ENCODE results near the gene SYT2. TPM values are rescaled to one million over a fixed set of nuclear protein-coding genes. Genes with fewer than 3 reads are reported as not detected.
"Not testable (repeated sequence)": the region's sequence is repeated elsewhere in the genome, so short reads cannot be mapped to it uniquely, and the experiment has no call there.

Gene SYT2
- polyA plus RNA-seq, 12 donors = 0.19 to 2.7 (median 0.44) TPM; not detected in 1

DNA sequence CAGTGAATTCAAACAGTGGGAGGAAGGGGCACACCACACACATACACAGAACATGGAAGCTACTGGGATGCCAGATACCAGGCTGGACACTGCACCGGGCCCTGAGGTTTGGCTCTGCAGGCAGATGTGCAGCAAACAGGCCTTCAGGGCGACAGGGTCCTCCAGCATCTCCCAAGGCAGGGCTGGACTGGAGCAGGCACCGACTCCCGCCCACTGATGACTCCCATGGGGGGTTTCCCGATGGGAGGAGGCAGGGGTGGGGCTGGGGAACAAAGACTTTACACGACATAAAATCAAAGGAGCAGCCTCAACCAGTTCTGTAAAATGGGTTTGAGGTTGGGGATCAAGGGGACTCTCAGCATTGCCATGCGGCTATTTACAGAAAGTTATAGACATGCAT, 118.1 kb downstream of the SYT2 start:
- DNase-seq = no peak

GRCh38 chr1:202591515-202591914, 118.7 kb downstream of the SYT2 start:
- no peak for DNase-seq

GRCh38 chr1:202590975-202591411, 119.3 kb downstream of the SYT2 start:
- DNase-seq = no peak

- no peak for DNase-seq
Observed at GRCh38 chr1:202590126-202590525, 120.1 kb downstream of the SYT2 start.

DNA sequence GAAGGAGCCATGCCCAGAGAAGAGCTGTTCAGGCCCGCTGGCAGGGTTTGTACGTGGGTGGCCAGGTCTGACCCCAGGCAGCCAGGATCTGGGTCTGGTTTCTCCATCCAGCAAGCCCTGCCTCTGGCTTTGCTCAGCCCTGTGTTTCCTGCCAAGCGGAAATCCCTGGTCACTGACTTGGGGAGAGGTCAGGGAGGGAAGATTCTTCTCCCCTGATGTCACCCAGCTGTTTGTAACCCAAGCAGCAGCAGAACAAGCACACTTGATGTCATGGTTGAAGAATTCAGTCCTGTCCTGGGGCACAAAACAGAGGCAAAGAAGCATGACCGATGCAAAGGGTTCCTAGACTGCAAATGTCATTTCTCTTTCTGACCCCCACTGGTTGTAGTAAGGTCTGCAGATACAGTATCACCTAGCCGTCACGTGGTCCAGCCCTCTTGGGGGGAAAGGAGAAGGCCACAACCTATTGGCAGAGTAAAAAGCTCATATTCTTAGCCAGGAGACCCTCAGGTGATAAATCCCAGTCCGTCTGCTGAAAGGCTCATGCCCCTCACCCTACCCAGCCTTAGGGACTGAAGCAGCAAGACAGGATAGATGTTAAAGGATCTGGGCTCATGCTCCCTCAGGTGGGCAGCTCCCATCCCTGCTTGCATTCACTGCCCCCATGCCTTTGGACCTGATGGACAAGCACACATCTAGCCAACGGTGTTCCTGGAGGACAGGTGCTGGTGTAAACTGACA, 120.9 kb downstream of the SYT2 start:
- DNase-seq = peak; percentile 92

GRCh38 chr1:202588503-202589189, 121.6 kb downstream of the SYT2 start:
- DNase-seq = no peak

DNA sequence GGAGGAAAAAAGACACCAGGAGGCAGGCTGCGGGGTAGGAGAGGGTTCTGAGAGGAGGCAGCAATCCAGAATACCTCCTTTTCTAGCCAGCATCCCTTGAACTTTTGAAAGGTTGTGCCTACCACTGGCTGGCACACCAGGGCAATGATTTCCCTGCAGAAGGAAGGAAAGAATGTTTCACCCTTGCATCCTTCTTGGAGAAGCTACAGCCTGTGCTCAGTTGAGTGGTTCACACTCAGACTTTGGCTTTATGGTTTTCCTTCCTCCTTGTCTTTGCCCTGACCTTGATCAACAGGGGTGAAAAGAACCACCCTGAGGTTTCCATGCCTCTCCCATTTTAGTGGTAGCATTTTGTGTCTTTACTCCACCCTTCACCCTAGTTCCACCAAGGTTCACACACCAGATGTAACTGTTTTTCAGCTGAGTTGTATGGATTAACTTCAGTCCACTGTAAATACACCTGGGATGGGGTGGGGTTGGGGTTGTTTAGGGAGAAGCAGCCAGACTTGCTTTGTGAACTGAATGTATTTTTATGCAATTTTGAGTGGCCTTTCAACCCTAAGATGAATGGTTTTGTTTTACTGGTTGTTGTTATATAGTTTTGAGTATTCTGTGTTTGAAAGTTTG, 122.3 kb downstream of the SYT2 start:
- DNase-seq = peak; percentile 51

- DNase-seq = peak; percentile 40
Observed at GRCh38 chr1:202586871-202587270, 123.4 kb downstream of the SYT2 start.

DNA sequence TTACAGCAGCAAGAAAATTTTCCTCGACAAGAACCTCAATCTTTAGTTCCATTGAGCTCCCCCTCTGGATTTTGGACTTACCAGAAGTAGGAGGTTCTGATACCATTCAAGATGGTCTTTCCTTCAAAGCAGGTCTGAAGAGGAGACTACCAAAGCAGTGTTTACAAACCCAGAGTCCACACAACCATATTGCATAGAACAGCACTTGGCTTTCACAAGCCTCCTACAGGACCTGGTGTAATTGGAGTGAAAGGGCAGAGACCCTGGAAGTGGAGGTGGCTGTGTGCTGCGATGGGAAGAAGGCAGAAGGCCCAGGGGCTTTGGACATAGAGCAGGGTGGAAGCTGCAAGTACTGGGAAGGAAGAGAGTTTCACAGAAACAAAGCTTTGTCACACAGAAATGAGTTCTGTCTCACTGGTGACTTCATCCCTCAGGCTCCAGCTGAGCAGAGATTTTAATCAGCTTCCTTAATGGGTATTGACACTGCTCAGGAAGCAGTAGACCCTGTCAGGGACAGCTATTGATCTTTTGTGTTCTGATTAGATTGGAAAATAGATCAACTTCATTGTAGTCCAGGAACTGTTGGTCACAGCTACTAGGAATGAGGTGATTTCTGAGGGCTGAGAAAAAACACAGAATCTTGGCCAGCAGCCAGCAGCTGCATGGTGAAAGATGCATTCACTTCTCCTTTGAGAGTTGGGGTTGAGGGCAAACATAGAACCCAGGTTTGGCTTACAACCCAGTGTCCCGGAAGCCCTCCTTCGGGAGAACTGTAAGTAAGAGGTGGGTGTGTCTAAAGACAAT, 124.0 kb downstream of the SYT2 start:
- peak; percentile 69 for DNase-seq

DNA sequence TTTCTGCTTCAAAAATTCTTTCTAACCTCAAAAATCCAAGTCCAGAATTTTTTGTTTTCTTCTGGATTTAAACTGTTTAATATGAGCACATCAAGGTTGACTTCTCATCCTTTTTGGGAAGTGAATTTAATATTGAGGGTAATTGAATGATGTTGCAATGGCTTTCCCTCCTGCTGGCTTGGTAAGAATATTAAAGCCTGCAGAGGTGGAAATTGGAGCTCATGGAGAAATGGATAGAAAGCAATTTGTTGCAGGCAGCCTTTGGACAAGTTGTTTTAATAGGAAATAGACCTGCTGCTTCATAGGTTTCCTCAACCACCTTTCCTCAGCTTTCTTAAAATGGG, 124.7 kb downstream of the SYT2 start:
- DNase-seq = no peak

DNA sequence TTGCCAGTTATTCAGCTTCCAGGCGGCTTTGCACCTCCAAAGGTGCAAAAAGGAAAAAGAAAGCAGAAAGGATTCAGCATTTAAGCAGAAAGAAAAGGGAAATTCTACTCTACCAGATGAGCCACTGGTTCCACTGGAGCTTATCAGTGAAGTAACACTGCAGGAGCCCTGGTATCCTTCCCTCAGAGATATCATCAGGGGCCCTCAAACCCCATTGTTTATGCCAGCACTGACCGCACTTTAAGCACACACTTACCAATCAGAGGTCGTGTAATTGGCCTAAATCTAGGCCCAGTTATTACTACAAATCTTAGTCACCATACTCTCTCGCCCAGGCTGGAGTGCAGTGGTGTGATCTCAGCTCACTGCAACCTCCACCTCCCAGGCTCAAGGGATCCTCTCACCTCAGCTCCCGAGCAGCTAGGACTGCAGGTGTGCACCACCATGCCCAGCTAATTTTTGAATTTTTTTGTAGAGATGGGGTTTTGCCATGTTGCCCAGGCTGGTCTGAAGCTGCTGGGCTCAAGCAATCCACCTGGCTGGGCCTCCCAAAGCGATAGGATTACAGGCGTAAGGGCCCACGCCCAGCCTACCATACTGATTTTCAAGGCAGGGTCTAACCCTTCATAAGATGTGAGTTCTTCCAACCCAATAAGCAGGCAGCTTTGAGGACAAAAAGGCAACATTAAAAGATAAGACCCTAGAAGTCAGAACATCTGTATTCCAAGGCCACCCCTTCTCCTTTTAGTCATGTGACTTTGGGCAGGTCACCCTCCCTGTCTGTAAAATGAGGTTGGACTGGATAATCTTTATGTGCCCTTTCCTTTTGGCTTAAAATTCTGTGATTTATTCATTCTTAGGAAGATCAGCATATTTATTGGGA, 125.3 kb downstream of the SYT2 start:
- no peak for DNase-seq

- not testable (repeated sequence) for DNase-seq
Observed at GRCh38 chr1:202582350-202582749, 127.9 kb downstream of the SYT2 start.

GRCh38 chr1:202580619-202581018, 129.6 kb downstream of the SYT2 start:
- no peak for DNase-seq

DNA sequence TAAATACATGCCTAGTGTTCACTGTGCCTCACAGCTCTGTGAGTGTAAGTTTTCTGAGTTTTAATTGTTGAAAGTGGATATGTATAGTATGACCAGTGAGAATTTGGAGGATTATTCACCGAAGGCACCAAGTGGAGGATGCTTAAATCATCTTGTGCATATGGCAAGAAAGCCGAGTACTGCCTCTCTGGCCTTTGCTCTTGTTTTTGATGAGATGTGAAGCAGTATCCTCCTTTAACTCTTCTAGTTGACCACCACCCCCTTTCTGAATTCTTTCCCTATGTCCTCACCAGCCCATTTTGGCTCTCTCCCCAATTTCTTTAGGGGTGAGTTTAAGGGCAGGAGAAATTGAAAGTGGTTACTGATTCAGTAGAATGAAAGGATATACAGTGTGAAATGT, 130.4 kb downstream of the SYT2 start:
- DNase-seq = peak; percentile 75

DNA sequence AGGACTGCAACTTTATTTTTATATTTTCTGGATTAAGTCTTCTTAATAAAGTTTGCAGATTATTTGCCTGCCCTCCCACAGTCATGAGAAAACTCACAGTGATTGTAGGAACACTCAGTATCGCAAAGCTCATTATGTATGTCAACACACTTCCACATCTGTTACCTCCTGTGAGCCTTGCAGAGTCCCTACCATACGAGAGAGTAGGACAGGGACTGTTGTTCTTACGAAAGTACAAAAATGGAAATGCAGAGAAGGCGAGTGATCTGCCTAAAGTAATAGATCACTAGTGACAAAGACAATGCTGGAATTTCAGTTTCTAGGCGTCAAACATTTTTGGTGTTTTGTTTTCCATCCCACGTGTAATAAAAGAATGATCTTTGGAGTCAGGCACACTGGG, 131.7 kb downstream of the SYT2 start:
- peak; percentile 37 for DNase-seq

- DNase-seq = peak; percentile 47
Observed at GRCh38 chr1:202578001-202578504, 132.2 kb downstream of the SYT2 start.

DNA sequence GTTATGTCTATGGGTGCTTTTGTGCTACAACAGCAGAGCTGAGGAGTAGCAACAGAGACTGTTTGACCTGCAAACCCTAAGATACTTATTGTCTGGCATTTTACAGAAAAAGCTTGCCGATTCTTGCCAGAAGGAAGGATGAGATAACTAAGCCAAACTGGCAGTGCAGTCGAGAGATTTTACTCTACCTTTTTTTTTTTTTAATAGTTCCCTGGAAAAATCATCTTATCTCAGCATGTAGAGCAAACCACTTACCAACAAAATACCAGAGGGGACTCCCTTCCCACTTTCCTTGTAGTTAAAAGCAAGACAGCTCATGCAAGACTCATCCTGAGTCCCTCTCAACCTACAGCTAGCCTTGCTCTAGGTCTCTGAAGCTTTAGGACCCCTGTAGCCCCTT, 132.9 kb downstream of the SYT2 start:
- no peak for DNase-seq

DNA sequence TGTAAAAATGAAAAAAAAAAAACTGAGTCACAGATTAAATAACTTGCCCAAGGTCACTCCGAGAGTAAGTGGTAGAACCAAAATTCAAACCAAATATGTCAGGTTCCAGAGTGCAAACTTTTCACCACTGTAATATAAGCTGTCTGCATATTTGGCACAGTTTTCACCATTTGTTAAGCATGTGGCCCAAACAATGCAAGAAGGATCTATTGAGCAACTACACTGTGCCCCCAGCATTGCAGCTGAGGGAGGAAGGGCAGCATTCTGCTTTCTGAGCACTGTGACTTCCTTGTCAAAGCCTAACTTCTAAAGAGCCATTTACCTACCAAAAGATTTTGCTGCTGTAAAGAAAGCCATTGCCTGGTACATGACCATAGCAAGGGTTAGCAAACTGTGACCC, 133.4 kb downstream of the SYT2 start:
- DNase-seq = no peak

- no peak for DNase-seq
Observed at GRCh38 chr1:202575918-202576653, 134.2 kb downstream of the SYT2 start.

DNA sequence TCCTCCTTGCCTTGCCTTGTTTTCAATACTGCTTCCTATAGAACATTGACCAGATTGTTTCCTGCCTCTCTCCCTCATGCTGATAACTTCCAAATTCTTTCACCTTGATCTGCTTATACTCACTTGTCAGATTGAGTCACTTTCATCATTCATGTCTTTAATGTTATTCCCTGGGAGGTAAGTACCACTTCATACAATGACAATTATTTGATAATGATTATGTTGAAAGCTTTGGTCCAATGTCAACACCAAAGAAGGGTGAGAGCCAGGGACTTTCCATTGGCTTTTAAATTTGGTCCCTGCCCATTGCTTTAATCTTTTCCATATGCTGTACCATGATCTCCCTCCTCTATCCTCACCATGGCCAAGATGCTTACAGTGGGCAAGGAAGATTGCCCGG, 137.4 kb downstream of the SYT2 start:
- DNase-seq = no peak

Measured in muscle of arm (tissue), 12 donors.